Measurements from ENCODE around the gene MAP3K13. TPM values are rescaled to one million over a fixed set of nuclear protein-coding genes. Genes with fewer than 3 reads are reported as not detected.

Gene MAP3K13
- total RNA-seq, 1 donor from 2014 or later, result 29.6 TPM

- Mint-ChIP-seq H3K36me3 (ENCODE audit: insufficient read depth) (no peaks in the 10 kb centered on the region), H3K27me3 (no peaks in the 10 kb centered on the region), H3K4me3 (ENCODE audit: low read depth) (no peak overlapping the region), H3K4me1 (ENCODE audit: low read depth) (peaks cover 6% of the 10 kb centered on the region), H3K9me3 (ENCODE audit: low read depth) (no peaks in the 10 kb centered on the region), H3K27ac (no peak overlapping the region)
- no peak for TF ChIP-seq CTCF (IDR thresholded peaks at IDR 0.05; ENCODE audit: unreplicated experiment)
- DNase-seq (ENCODE audit: low spot score, unreplicated experiment), result no peak
These were observed 27.1 kb upstream of the MAP3K13 start for GRCh38 chr3:185335799-185336198.

GRCh38 chr3:185337231-185337816, 25.6 kb upstream of the MAP3K13 start:
- no peak for DNase-seq (ENCODE audit: low spot score, unreplicated experiment)
- Mint-ChIP-seq H3K4me3 (ENCODE audit: low read depth) (no peak overlapping the region), H3K36me3 (ENCODE audit: insufficient read depth) (no peaks in the 10 kb centered on the region), H3K27me3 (no peaks in the 10 kb centered on the region), H3K4me1 (ENCODE audit: low read depth) (peaks cover 6% of the 10 kb centered on the region), H3K27ac (no peak overlapping the region), H3K9me3 (ENCODE audit: low read depth) (no peaks in the 10 kb centered on the region)
- no peak for TF ChIP-seq CTCF (IDR thresholded peaks at IDR 0.05; ENCODE audit: unreplicated experiment)

- no peak for TF ChIP-seq CTCF (IDR thresholded peaks at IDR 0.05; ENCODE audit: unreplicated experiment)
- Mint-ChIP-seq H3K27me3 (no peaks in the 10 kb centered on the region), H3K36me3 (ENCODE audit: insufficient read depth) (no peaks in the 10 kb centered on the region), H3K27ac (no peak overlapping the region), H3K9me3 (ENCODE audit: low read depth) (no peaks in the 10 kb centered on the region), H3K4me1 (ENCODE audit: low read depth) (peaks cover 6% of the 10 kb centered on the region), H3K4me3 (ENCODE audit: low read depth) (no peak overlapping the region)
- no peak for DNase-seq (ENCODE audit: low spot score, unreplicated experiment)
These were observed 23.0 kb upstream of the MAP3K13 start for GRCh38 chr3:185339945-185340344.

GRCh38 chr3:185340751-185341150, 22.2 kb upstream of the MAP3K13 start:
- Mint-ChIP-seq H3K36me3 (ENCODE audit: insufficient read depth) (no peaks in the 10 kb centered on the region), H3K27me3 (no peaks in the 10 kb centered on the region), H3K9me3 (ENCODE audit: low read depth) (no peaks in the 10 kb centered on the region), H3K4me3 (ENCODE audit: low read depth) (no peak overlapping the region), H3K4me1 (ENCODE audit: low read depth) (peaks cover 6% of the 10 kb centered on the region), H3K27ac (no peak overlapping the region)
- no peak for TF ChIP-seq CTCF (IDR thresholded peaks at IDR 0.05; ENCODE audit: unreplicated experiment)
- no peak for DNase-seq (ENCODE audit: low spot score, unreplicated experiment)

- Mint-ChIP-seq H3K4me1 (ENCODE audit: low read depth) (peaks cover 6% of the 10 kb centered on the region), H3K27ac (no peak overlapping the region), H3K4me3 (ENCODE audit: low read depth) (no peak overlapping the region), H3K27me3 (no peaks in the 10 kb centered on the region), H3K36me3 (ENCODE audit: insufficient read depth) (no peaks in the 10 kb centered on the region), H3K9me3 (ENCODE audit: low read depth) (no peaks in the 10 kb centered on the region)
- no peak for DNase-seq (ENCODE audit: low spot score, unreplicated experiment)
- no peak for TF ChIP-seq CTCF (IDR thresholded peaks at IDR 0.05; ENCODE audit: unreplicated experiment)
These were observed 21.1 kb upstream of the MAP3K13 start for GRCh38 chr3:185341616-185342458.

All from progenitor cell of endocrine pancreas (in vitro differentiated cells).